Activated T-cell treated with anti-CD3 and anti-CD28 coated beads, Interleukin-2, amount 50 U/mL, for 72 hours (primary cell): ENCODE data around the gene COL28A1. TPM values are rescaled to one million over a fixed set of nuclear protein-coding genes. Genes with fewer than 3 reads are reported as not detected.

Experiments used
- ATAC-seq, 2 donors: fragments of 150-1000 bp; cut with Tn5 transposase; replicated peaks in 1 of 2; 2 replicates each; pipeline ENCODE4 v1.10.0; 2021; ENCODE audit warnings: moderate library complexity in 2 of 2, mild to moderate bottlenecking in 1 of 2
- DNase-seq, 2 donors: peaks; one replicate each; pipeline ENCODE4 v3.0.0; 2021 to 2022; ENCODE audit warnings: mixed read lengths in 1 of 2
- H3K27ac Mint-ChIP-seq: one replicate; pipeline ENCODE4 v1.8.0; 2022; ENCODE audit warnings: mild to moderate bottlenecking, moderate library complexity, mixed read lengths
- H3K27me3 Mint-ChIP-seq: one replicate; pipeline ENCODE4 v1.8.0; 2022; ENCODE audit warnings: low read depth, mixed read lengths
- H3K36me3 Mint-ChIP-seq, 2 donors: one replicate each; pipeline ENCODE4 v1.8.0; 2022; ENCODE audit warnings: mixed read lengths in 2 of 2, mild to moderate bottlenecking in 1 of 2; ENCODE audit not compliant: insufficient read depth in 2 of 2
- H3K4me1 Mint-ChIP-seq: one replicate; pipeline ENCODE4 v1.8.0; 2022; ENCODE audit warnings: low read depth, mixed read lengths
- H3K4me3 Mint-ChIP-seq, 2 donors: one replicate each; pipeline ENCODE4 v1.8.0; 2022; ENCODE audit warnings: mild to moderate bottlenecking in 2 of 2, mixed read lengths in 2 of 2, moderate library complexity in 2 of 2
- H3K9me3 Mint-ChIP-seq, 2 donors: one replicate each; pipeline ENCODE4 v1.8.0; 2022; ENCODE audit warnings: mixed read lengths in 2 of 2
- total RNA-seq, 2 donors: library from RNA; stranded (reverse); gene quantifications; one replicate each; pipeline ENCODE4 v1.2.3, GENCODE V29; 2022

The COL28A1 gene
- total RNA-seq, 2 donors from 2014 or later = 0.16 to 0.29 TPM

DNA sequence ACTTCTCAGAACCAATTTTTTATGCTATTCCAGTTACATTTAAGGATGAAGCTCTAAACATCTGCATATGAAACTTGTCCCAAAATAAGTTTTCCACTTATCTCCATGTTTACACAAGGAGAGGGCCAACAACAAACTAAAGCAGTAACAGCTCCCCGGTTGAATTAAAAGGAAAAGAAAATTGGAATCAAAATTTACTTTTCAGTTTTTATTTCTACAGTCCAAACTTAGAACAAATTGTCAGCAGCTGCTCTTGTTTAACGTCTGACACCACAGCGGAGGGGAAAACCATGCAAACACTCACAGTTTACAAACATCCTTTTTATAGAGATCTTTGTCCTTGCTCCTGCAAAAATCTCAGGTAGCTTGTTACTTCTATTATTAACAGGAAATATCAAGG lies 101.3 kb downstream of the COL28A1 start:
- H3K9me3 Mint-ChIP-seq = no peaks in the 10 kb centered on the region
- DNase-seq (no peak), ATAC-seq (no peak)
- H3K27me3 Mint-ChIP-seq = peaks cover 5% of the 10 kb centered on the region
- H3K36me3 Mint-ChIP-seq = no peaks in the 10 kb centered on the region
- H3K4me3 Mint-ChIP-seq = no peak overlapping the region
- H3K4me1 Mint-ChIP-seq = no peaks in the 10 kb centered on the region
- H3K27ac Mint-ChIP-seq = no peak overlapping the region

DNA sequence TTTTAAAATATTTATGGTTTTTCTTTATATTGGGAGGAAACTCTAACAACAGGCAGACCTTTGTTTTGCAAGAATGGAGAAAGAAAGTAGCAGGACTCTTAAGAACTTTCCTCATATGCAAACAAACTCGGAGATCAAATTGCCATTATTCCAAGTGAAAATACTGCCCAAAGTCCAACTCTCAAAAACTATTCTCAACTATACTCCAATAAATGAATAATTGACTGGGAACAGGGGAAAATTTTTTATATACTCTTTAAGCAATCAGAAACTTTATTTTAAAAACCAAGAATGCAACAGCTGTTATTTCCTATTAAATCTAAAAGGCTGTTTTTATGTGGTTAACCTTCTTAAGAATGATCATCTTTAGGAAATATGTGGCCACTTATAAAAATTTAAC lies 101.9 kb downstream of the COL28A1 start:
- Mint-ChIP-seq H3K27ac (no peak overlapping the region), H3K9me3 (no peaks in the 10 kb centered on the region), H3K4me3 (no peak overlapping the region), H3K4me1 (no peaks in the 10 kb centered on the region), H3K27me3 (peaks cover 5% of the 10 kb centered on the region), H3K36me3 (no peaks in the 10 kb centered on the region)
- ATAC-seq = no peak
- no peak for DNase-seq

DNA sequence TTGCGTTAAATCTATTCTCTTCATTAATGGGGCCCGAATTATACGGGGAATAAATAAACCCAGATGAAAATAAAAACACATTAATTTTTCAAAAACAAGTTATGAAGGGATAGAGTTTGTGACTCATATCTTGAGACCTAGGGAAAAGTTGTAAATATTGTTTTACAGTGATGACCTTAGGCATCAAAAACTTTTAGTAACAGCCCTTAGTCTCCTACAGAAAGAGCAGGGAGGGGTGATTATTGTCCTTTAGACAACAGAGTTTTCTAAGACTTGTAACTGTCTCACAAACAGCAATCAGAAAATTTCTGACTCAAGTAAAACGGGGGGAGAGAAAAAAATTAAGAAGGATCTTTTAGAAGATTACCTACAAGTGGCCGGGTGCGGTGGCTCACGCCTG lies 102.7 kb downstream of the COL28A1 start:
- no peaks in the 10 kb centered on the region for H3K4me1 Mint-ChIP-seq
- H3K4me3 Mint-ChIP-seq = no peak overlapping the region
- ATAC-seq = no peak
- peaks cover 5% of the 10 kb centered on the region for H3K27me3 Mint-ChIP-seq
- H3K27ac Mint-ChIP-seq = no peak overlapping the region
- no peaks in the 10 kb centered on the region for H3K36me3 Mint-ChIP-seq
- H3K9me3 Mint-ChIP-seq = no peaks in the 10 kb centered on the region
- no peak for DNase-seq

DNA sequence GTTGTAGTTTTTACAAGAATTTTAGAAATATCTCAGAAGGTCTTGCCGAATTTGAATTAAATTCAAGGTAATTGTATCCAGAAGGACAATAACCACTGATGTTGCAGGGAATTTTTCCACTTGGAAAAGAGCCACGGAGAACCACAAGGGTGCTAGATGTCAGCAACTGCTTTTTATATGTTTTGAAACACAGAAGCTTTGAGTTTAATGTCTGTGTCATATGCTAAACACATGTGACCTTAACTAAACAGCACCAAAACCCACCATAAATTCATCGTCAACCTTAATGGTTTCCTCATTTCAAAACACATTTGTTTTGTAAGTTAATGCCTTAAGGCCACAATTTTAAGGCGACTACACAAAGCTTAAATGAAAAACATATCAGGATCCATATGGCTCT lies 106.9 kb downstream of the COL28A1 start:
- DNase-seq = no peak
- H3K27ac Mint-ChIP-seq = no peak overlapping the region
- no peaks in the 10 kb centered on the region for H3K4me1 Mint-ChIP-seq
- H3K27me3 Mint-ChIP-seq = peaks cover 5% of the 10 kb centered on the region
- ATAC-seq = no peak
- no peaks in the 10 kb centered on the region for H3K9me3 Mint-ChIP-seq
- no peak overlapping the region for H3K4me3 Mint-ChIP-seq
- H3K36me3 Mint-ChIP-seq = no peaks in the 10 kb centered on the region

DNA sequence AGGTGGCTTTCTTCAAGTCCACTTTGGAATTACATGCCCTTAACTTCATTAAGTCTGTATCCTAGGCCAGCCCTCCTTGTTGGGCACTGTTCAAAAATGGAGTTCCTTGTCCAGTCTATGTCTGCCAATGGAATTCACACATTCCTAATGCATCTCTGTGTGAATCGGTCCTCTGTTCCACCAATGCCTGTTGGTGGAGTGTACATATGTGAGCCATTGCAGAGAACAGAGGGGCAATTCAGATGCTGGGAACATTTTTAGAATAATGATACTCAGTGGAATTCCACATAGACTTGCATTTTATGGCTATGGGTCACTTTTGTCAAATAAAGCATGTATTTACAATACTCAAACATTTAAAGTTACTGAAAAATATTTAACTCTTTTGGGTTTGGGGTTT lies 108.3 kb downstream of the COL28A1 start:
- H3K9me3 Mint-ChIP-seq = no peaks in the 10 kb centered on the region
- no peak overlapping the region for H3K4me3 Mint-ChIP-seq
- DNase-seq (no peak), ATAC-seq (no peak)
- no peak overlapping the region for H3K27ac Mint-ChIP-seq
- H3K36me3 Mint-ChIP-seq = no peaks in the 10 kb centered on the region
- H3K4me1 Mint-ChIP-seq = no peaks in the 10 kb centered on the region
- H3K27me3 Mint-ChIP-seq = peaks cover 5% of the 10 kb centered on the region

DNA sequence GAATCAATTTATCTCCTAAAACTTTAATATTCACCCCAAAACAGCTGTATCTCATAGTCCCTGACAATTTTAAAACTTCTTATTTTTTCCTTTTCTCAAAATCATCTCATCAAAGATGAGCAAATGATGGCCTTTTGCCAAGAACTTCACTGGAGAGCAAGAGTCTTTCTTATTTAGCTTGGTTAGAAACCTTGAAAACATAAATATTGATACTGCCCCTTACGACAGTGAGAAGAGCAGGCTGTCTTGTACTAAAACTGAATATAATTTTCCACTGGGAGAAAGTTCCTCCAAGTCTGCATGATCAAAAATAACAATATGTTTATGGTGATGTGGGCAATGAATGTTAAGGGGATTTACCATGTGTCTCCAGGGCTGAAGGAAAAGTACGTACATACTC lies 109.0 kb downstream of the COL28A1 start:
- no peak overlapping the region for H3K27ac Mint-ChIP-seq
- no peaks in the 10 kb centered on the region for H3K9me3 Mint-ChIP-seq
- H3K4me3 Mint-ChIP-seq = no peak overlapping the region
- ATAC-seq (no peak), DNase-seq (no peak)
- H3K36me3 Mint-ChIP-seq = no peaks in the 10 kb centered on the region
- H3K27me3 Mint-ChIP-seq = peaks cover 5% of the 10 kb centered on the region
- no peaks in the 10 kb centered on the region for H3K4me1 Mint-ChIP-seq

DNA sequence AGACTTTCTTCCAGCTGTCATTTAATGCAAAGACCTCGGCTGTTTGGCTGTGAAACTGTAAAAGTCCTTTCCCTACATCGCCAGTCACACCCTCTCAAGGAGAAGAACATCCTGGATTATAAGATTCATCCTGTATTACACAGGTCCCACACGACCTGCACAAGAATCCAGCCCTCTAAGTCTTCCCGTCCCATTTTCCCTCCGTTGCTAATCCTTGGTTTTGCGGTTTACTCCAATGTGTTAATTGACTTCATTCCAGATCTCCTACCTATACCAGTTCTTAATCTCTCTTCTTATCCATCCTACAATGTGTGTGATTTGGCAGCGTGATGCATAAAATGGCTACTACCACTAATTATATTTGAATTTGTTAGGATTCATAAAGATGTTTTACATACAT lies 110.4 kb downstream of the COL28A1 start:
- Mint-ChIP-seq H3K4me1 (no peaks in the 10 kb centered on the region), H3K36me3 (no peaks in the 10 kb centered on the region), H3K27me3 (no peaks in the 10 kb centered on the region), H3K9me3 (no peaks in the 10 kb centered on the region), H3K4me3 (peak overlapping the region; percentile 1 to 25), H3K27ac (no peak overlapping the region)
- ATAC-seq = no peak
- DNase-seq = no peak

DNA sequence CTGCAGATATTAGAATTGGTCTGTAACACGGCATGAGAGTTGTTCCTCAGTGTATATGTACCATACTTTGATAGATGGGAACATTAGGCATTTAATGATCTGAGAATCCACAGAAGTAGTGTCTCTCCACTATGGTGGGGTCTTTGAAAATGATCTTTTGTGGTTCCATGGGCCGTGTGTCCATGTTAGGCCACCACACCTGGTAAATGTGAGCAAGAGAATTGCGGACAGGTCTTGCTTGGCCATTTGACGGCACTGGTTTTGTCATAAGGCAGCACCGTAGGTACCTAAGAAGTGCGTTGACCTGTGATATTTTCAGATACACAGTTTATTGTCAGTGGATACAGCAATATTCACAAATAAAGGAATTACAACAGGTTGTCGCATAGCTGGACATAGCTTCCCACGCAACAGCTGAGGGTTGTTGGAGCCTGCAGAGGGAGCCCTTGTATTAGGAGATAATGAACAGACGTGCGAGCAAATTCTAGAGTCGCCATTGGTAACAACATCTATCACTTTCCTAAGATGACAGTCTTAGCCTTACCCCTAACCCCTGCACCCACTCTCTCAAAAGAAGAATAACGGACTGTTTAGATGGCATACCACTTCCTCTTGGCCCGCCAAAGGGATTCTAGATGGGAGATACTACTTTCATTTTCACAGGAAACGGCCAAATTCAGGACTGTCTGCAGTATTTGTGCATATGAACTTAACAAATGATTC lies 111.4 kb downstream of the COL28A1 start:
- Mint-ChIP-seq H3K9me3 (no peaks in the 10 kb centered on the region), H3K27ac (peak overlapping the region; percentile 29), H3K4me3 (peak overlapping the region; percentile 63 to 79), H3K27me3 (no peaks in the 10 kb centered on the region), H3K36me3 (no peaks in the 10 kb centered on the region), H3K4me1 (no peaks in the 10 kb centered on the region)
- peak; percentile 43 to 51 for DNase-seq
- peak; percentile 95 for ATAC-seq

DNA sequence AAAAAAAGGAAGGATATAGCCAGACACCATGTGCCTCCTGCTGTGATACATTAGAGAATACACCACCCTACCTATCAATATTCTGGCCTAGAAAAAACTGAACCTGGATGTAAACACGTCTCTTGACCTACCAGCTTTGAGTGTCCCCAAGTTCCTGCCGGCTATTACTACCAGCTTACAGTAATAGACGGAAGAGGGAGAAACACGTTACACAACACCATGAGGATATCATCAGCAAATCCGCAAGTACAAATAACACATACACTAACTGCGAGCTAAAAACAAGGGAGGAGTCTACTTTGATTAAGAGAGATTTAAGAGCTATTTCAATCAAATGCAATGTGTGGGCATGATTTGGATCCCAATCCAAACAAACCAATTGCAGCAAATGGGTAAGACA lies 113.0 kb downstream of the COL28A1 start:
- Mint-ChIP-seq H3K27ac (no peak overlapping the region), H3K4me3 (no peak overlapping the region), H3K27me3 (no peaks in the 10 kb centered on the region), H3K4me1 (no peaks in the 10 kb centered on the region), H3K9me3 (no peaks in the 10 kb centered on the region), H3K36me3 (no peaks in the 10 kb centered on the region)
- ATAC-seq (no peak), DNase-seq (no peak)

DNA sequence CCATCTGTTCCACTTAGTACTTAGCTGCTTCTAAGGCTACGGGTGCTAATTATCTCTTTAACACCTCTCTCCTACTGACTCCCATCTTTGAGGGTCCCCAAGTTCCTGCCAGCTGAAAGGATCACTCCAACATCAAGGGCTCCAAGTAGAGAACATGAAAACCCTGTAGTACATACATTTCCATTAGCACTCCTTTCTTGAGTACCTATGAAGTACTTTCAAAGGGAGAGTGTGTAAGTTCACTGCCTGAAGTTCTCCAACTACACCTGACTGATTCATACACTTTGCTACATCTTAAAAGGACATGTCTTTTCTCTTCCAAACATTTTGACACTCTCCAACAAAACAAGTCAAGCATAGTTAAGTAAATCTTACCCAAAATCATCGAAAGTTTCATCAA lies 113.8 kb downstream of the COL28A1 start:
- no peaks in the 10 kb centered on the region for H3K4me1 Mint-ChIP-seq
- H3K4me3 Mint-ChIP-seq = no peak overlapping the region
- no peaks in the 10 kb centered on the region for H3K9me3 Mint-ChIP-seq
- DNase-seq (no peak), ATAC-seq (no peak)
- no peaks in the 10 kb centered on the region for H3K36me3 Mint-ChIP-seq
- H3K27me3 Mint-ChIP-seq = no peaks in the 10 kb centered on the region
- no peak overlapping the region for H3K27ac Mint-ChIP-seq

DNA sequence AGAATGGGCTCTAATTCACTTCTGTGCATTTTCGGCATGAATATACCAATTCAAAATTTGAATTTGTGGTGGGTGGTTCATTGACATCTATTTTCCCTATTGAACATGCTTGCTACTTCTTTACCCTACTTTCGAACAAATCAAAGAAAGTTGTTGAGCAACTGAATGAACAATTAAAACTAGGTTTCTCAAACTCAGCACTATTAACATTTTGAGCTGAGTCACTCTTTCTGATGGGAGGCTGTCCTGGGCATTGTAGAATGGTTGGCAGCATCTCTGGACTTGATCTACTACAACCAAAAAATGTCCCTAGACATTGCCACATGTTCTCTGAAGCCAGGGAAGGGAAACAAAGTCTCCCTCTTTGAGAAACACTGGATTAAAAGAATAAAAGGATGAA lies 116.7 kb downstream of the COL28A1 start:
- Mint-ChIP-seq H3K4me1 (peaks cover 8% of the 10 kb centered on the region), H3K27ac (no peak overlapping the region), H3K36me3 (no peaks in the 10 kb centered on the region), H3K4me3 (no peak overlapping the region), H3K27me3 (no peaks in the 10 kb centered on the region), H3K9me3 (no peaks in the 10 kb centered on the region)
- DNase-seq (no peak), ATAC-seq (no peak)

DNA sequence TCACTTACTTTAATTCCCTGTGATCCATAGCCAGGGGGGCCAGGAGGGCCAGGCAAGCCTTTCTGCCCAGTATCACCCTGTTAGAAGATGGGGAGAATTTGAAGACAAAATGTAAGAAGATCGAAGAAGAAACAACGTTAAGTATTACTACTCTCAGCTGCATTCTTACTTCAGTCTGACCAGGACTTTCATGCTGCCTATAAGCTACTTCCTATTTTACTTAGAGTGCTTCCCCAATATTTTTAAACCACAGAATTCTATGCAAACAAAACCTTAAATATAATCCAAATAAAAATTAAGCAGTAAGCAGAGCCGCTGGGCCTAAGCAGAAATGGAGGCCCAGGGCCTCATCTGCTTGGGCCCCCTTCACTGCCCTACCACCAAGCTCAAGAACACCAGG lies 117.8 kb downstream of the COL28A1 start:
- Mint-ChIP-seq H3K9me3 (no peaks in the 10 kb centered on the region), H3K4me3 (no peak overlapping the region)
- ATAC-seq = no peak

DNA sequence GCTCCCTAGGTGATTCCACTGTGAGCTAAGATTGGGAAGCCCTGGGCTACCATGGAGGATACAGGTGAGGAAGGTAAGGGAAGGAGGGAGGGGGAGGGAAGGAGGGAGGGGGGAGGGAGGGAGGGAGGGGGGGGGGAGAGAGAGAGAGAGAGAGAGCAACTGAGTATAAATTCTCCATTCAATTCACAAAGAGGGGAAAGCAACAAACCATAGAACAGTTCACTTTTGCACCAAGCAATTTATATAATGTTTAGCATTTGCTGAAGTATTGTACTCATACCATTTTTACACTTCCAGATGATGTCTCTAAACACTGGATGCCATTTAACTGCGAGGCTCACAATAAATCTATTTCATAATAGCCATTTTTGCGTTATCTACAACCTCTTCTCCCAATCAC lies 118.3 kb downstream of the COL28A1 start:
- no peaks in the 10 kb centered on the region for H3K27me3 Mint-ChIP-seq
- H3K9me3 Mint-ChIP-seq = no peaks in the 10 kb centered on the region
- H3K4me3 Mint-ChIP-seq = no peak overlapping the region
- H3K36me3 Mint-ChIP-seq = no peaks in the 10 kb centered on the region
- no peak overlapping the region for H3K27ac Mint-ChIP-seq
- ATAC-seq = no peak
- H3K4me1 Mint-ChIP-seq = peaks cover 8% of the 10 kb centered on the region
- no peak for DNase-seq

More for the DNA sequence above, 117.8 kb downstream of the COL28A1 start:
- Mint-ChIP-seq H3K27me3 (no peaks in the 10 kb centered on the region), H3K27ac (no peak overlapping the region), H3K4me1 (peaks cover 8% of the 10 kb centered on the region), H3K36me3 (no peaks in the 10 kb centered on the region)
- DNase-seq = no peak
